OCI-M2 (cell line): ENCODE measurements around the gene SASH3.

Experiments
- DNase-seq: peaks from one replicate; lab custom pipeline; 2025; ENCODE audit not compliant: unreplicated experiment; lab: John Stamatoyannopoulos, UW

The SASH3 gene

DNA sequence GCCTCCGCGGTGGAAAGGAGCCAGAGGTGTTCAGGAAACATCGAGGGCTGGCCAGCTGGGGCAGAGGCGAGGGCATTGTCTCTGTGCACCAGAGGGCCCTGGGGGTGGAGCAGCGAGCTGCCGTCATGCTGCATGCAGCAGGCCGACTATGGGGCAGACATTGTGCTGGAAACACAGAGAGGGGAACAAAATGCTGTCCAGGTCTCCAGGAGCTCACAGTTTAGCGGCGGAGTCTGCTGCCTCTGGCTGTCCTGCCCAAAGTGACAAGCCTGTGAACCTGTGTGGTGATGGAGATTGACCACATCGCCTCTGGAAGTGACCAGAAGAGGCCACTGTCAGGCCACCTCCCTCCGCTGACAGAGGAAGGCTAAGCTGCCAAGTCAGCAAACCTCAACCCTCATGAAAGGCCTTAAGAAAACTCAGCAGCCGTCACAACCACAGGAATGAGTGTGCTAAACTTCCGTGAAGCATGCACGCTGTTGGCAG lies 20.1 kb upstream of the SASH3 start:
- DNase-seq = no peak

GRCh38 chrX:129760155-129760554 lies 19.6 kb upstream of the SASH3 start:
- DNase-seq = no peak

DNA sequence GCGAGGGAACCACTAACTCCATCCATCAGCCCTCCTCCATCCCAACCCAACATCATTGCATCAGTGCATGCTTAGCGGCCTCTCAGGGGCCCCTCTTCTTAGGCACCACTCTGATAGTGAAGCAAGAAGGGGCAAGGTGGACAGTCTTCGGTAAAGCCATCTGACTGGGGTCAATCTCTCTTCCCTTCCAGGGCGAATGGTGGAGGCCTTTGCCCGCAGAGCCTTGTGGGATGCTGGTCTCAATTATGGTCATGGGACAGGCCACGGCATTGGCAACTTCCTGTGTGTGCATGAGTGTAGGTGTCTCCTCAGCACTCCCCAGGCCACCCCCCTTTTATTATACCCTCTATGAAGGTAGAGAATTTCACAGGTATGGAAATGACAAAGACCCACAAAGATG lies 18.8 kb upstream of the SASH3 start:
- no peak for DNase-seq

- no peak for DNase-seq
Observed at GRCh38 chrX:129761596-129761995, 18.2 kb upstream of the SASH3 start.

- no peak for DNase-seq
Observed at GRCh38 chrX:129762448-129762847, 17.3 kb upstream of the SASH3 start.

GRCh38 chrX:129763666-129764065 lies 16.1 kb upstream of the SASH3 start:
- DNase-seq = no peak

GRCh38 chrX:129768186-129768585 lies 11.6 kb upstream of the SASH3 start:
- no peak for DNase-seq

DNA sequence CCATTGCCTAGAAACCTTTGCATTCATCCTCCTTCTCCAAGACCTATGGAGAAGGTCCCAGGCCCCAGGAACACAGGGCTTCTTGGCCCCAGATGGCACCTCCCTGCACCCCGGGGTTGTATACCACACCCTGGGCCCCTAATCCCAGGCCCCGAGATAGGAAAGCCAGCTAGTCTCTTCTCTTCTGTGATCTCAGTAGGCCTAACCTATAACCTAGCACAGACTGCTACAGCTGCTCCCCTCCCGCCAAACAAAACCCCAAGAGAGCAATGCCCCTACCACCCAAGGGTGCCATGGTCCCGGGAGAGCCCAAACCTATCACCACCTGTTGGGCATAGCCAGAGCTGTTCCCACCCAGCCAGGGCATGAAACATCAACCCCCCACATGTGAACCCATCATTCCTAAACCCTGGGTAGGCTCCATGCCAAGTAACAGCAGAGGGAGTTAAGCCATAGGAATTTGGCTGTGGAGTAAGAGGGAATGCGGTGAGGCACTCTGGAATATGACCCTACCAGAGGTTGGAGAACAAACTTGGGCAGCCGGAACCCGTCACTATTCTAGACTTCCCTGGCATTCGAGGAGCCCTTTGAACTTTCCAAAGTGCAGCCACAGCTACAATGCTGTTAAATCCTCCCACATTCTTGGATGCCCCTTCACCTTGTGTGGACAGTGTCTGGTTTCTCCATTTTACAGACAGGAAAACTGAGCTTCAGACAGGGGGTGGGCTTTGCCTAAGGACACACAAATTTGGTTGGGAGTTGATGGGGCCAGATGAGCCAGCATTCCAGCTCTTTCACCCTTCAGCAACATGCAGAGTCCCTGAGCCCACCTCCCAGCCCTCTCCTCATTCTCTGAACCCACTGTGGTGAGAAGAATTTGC lies 10.9 kb upstream of the SASH3 start:
- no peak for DNase-seq

GRCh38 chrX:129769467-129770154 lies 10.1 kb upstream of the SASH3 start:
- DNase-seq = no peak

GRCh38 chrX:129771266-129771995 lies 8.3 kb upstream of the SASH3 start:
- no peak for DNase-seq

DNA sequence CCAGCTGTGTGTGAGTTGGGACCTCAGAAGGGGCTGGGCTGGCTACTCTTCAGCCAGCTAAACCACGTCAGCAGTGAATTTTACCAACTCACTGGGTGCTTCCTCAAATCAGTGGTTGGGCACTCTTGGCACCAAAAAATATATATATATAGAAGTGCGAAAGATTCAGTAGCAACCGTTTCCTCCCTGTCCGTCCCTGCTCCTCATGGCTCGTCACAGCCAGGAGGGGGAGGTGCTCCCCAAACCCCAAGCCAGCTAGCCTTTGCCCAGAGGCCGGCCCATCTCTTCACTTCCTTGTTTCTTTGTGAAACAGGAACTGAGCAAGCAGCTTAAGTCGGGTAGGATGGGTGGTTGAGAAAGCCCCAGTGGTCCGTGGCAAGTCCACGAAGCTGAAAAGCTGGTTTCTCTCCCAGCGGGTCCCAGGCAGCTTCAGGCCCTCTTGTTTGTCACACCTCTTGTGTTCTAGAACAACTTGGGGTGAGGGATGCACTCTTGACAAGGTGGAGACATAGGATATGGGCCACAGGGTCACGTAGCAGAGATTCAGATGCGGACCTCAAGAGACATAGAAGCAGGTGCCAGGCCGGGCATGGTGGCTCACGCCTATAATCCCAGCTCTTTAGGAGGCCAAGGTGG lies 6.8 kb upstream of the SASH3 start:
- DNase-seq = no peak

DNA sequence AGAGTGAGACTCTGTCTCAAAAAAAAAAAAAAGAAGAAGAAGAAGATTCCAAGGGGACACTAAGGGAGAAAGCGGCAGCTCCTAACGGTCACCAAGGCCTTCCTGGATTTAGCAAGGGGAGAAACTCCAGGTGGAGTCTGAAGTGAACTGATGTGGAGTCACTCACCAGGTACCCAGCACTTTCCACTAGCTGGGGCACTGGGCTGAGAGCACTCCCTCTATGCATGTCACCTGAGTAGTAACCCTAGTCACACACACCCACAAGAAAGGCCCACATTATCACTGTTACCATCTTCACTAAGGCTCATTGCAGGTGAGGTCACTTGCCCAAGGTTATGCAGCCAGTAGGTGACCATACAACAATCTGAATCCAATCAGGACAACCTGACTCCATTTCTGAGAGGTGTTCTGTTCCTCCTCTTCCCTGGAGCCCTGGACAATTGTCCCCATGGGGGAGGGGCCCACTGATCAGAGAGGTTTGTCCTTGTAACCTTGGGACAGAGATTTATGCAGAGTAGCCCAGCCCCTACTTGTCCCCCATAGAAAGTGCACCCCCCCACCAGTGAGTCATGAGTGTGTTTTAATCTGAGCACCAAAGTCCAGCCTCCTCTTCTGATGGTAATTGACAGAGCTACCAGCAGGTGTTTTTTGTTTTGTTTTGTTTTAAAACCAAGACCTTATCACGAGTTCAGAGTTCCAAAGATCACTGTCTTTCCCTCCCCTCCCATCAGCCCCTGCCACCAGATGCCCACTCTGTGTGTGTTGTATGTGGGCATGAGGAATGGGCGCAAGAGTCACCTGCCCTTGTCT lies 5.9 kb upstream of the SASH3 start:
- DNase-seq = no peak

GRCh38 chrX:129777218-129778030 lies 2.3 kb upstream of the SASH3 start:
- DNase-seq = no peak

GRCh38 chrX:129779086-129779672 lies 570 bp upstream of the SASH3 start:
- DNase-seq = no peak

DNA sequence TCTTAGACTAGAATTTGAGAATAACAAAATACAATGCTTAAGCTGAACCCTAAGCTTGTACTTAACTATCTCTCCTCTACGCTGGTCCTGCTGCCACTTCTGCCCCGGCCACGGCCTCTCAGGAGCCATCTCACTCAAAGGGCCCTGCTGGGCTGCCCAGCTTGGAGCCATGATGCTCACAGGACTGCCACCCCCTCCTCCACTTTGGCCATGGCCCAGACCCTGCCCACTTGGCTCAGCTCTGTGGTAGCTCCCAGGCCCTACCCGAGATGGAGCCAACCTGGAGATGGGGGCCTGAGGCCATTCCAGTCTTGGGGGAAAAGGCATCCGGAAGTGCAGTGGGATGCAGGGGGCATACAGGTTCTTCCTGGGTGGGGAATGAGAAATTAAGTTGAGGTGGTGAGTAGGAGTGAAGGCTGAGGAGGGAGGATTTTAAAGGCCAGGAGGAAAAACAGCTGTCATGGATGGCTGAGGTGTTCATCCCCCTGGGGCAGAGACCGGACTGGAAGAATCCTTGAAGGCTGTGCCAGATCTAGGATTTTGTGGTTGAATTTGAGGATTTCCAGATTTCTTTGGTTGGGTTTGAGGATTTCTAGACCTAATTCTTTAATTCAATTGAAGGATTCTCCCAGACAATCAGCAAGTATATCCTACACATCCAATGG lies 824 bp downstream of the SASH3 start:
- no peak for DNase-seq

DNA sequence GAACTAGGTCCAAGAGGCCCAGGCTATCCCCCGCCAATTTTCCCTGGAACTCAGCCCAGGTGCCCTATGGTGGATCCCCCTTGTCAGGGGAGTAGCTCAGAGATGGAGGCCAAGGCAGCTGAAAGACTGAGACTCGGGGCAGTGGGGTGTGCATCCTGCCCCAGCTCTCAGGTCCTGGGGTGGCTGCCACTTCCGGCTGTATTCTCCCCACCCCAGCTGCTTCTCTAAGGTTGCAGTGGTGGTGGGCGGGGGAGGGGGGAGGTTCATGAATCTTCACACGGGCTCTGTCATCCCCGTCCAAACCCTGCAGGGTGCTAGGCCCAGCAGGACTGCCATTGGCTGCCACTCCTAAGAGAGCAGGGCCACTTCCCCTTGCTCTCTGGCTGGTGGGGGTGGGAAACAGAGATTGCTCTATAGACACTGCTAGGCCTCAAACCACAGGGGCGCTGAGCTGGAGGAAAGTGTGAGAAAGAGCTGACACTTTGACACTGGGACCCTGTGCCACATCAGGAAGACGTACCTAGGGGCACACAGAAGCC lies 1.5 kb downstream of the SASH3 start:
- DNase-seq = no peak

- DNase-seq = no peak
Observed at GRCh38 chrX:129781680-129782495, 2.1 kb downstream of the SASH3 start.
